ENCODE results near the gene ARHGEF10L. TPM values are rescaled to one million over a fixed set of nuclear protein-coding genes. Genes with fewer than 3 reads are reported as not detected.

Gene ARHGEF10L
- total RNA-seq, 6 experiments from 2014 or later: 11.1 to 29.0 (median 26.7) TPM

- no peak for TF ChIP-seq CTCF (IDR thresholded peaks at IDR 0.05)
- no peaks in the 10 kb centered on the region for H3K9me3 Mint-ChIP-seq
- peak overlapping the region; percentile 41; the same call in 1 of the 2 replicates for H3K27ac Mint-ChIP-seq
- DNase-seq: no peak
- H3K27me3 Mint-ChIP-seq (ENCODE audit: insufficient read depth): no peaks in the 10 kb centered on the region
- H3K36me3 Mint-ChIP-seq (ENCODE audit: low read depth): peaks cover 42% of the 10 kb centered on the region; the same call in 1 of the 2 replicates
- H3K4me3 Mint-ChIP-seq: no peak overlapping the region
- H3K4me1 Mint-ChIP-seq (ENCODE audit: low read depth): peaks cover 49% of the 10 kb centered on the region
These were observed 95.8 kb downstream of the ARHGEF10L start for GRCh38 chr1:17635276-17635675.

GRCh38 chr1:17635811-17636210 is 96.3 kb downstream of the ARHGEF10L start:
- Mint-ChIP-seq H3K36me3 (ENCODE audit: low read depth) (peaks cover 47% of the 10 kb centered on the region; the same call in 1 of the 2 replicates), H3K27me3 (ENCODE audit: insufficient read depth) (0 out of 2 replicates have a peak, but pooled peaks cover 2% of the 10 kb centered on the region), H3K9me3 (no peaks in the 10 kb centered on the region), H3K27ac (peak overlapping the region; percentile 41; the same call in 1 of the 2 replicates), H3K4me1 (ENCODE audit: low read depth) (peaks cover 49% of the 10 kb centered on the region), H3K4me3 (no peak overlapping the region)
- TF ChIP-seq CTCF (IDR thresholded peaks at IDR 0.05): no peak
- no peak for DNase-seq

GRCh38 chr1:17636612-17637011 is 97.1 kb downstream of the ARHGEF10L start:
- TF ChIP-seq CTCF (IDR thresholded peaks at IDR 0.05): no peak
- H3K9me3 Mint-ChIP-seq: no peaks in the 10 kb centered on the region
- H3K27me3 Mint-ChIP-seq (ENCODE audit: insufficient read depth): 0 out of 2 replicates have a peak, but pooled peaks cover 2% of the 10 kb centered on the region
- H3K4me3 Mint-ChIP-seq: no peak overlapping the region
- peak overlapping the region; percentile 38 for H3K27ac Mint-ChIP-seq
- peaks cover 48% of the 10 kb centered on the region; the same call in 1 of the 2 replicates for H3K36me3 Mint-ChIP-seq (ENCODE audit: low read depth)
- peak; percentile 4 for DNase-seq
- H3K4me1 Mint-ChIP-seq (ENCODE audit: low read depth): peaks cover 49% of the 10 kb centered on the region

GRCh38 chr1:17637055-17637454 is 97.6 kb downstream of the ARHGEF10L start:
- TF ChIP-seq CTCF (IDR thresholded peaks at IDR 0.05): no peak
- DNase-seq: no peak
- peak overlapping the region; percentile 38 for H3K27ac Mint-ChIP-seq
- H3K36me3 Mint-ChIP-seq (ENCODE audit: low read depth): peaks cover 48% of the 10 kb centered on the region; the same call in 1 of the 2 replicates
- 0 out of 2 replicates have a peak, but pooled peaks cover 3% of the 10 kb centered on the region for H3K27me3 Mint-ChIP-seq (ENCODE audit: insufficient read depth)
- peaks cover 47% of the 10 kb centered on the region for H3K4me1 Mint-ChIP-seq (ENCODE audit: low read depth)
- H3K9me3 Mint-ChIP-seq: no peaks in the 10 kb centered on the region
- no peak overlapping the region for H3K4me3 Mint-ChIP-seq

GRCh38 chr1:17639703-17640340 is 100.3 kb downstream of the ARHGEF10L start:
- peaks cover 4% of the 10 kb centered on the region; the same call in 1 of the 2 replicates for H3K27me3 Mint-ChIP-seq (ENCODE audit: insufficient read depth)
- peaks cover 39% of the 10 kb centered on the region; the same call in 1 of the 2 replicates for H3K36me3 Mint-ChIP-seq (ENCODE audit: low read depth)

More at GRCh38 chr1:17639703-17640340, 100.3 kb downstream of the ARHGEF10L start:
- no peak overlapping the region for H3K4me3 Mint-ChIP-seq
- H3K27ac Mint-ChIP-seq: no peak overlapping the region
- no peak for DNase-seq
- TF ChIP-seq CTCF (IDR thresholded peaks at IDR 0.05): no peak
- H3K9me3 Mint-ChIP-seq: no peaks in the 10 kb centered on the region
- peaks cover 21% of the 10 kb centered on the region for H3K4me1 Mint-ChIP-seq (ENCODE audit: low read depth)

All from HFFc6 (cell line).